Breast epithelium (tissue), 4 donors: Measurements from ENCODE around the gene MEIOSIN. TPM values are rescaled to one million over a fixed set of nuclear protein-coding genes. Genes with fewer than 3 reads are reported as not detected.

ENCODE experiments used
- DNase-seq, 2 donors: peaks; one replicate each; pipeline ENCODE4 v3.0.0-alpha.2; 2019; ENCODE audit warnings: low spot score in 2 of 2
- H3K27ac ChIP-seq, 2 donors: fragments of 200-600 bp; sonication (generic) in 1 of 2; one replicate each; pipeline ENCODE4 v1.5.1; 2016 to 2019; ENCODE audit warnings: mild to moderate bottlenecking in 1 of 2
- H3K27me3 ChIP-seq, 2 donors: fragments of 200-600 bp; sonication (generic) in 1 of 2; one replicate each; pipeline versions ENCODE4 v1.5.1 to v1.6.0; 2017 to 2019; ENCODE audit warnings: control low read depth in 1 of 2, mild to moderate bottlenecking in 1 of 2
- H3K36me3 ChIP-seq: fragments of 200-600 bp; one replicate; pipeline ENCODE4 v1.5.1; 2019
- H3K4me1 ChIP-seq, 2 donors: fragments of 200-600 bp; sonication (generic); one replicate each; pipeline ENCODE4 v1.5.1; 2016 to 2019; ENCODE audit warnings: control low read depth in 1 of 2
- H3K4me3 ChIP-seq, 3 donors: fragments of 200-600 bp; sonication (generic); 1 replicate in 2 of 3; 2 replicates in 1 of 3; pipeline ENCODE4 v1.5.1; 2016 to 2019; ENCODE audit warnings: mild to moderate bottlenecking in 3 of 3, moderate library complexity in 2 of 3
- H3K9me3 ChIP-seq, 2 donors: fragments of 200-600 bp; sonication (generic) in 1 of 2; one replicate each; pipeline ENCODE4 v1.5.1; 2016 to 2019; ENCODE audit warnings: control low read depth in 1 of 2
- POLR2A ChIP-seq: fragments of 450-650 bp; IDR thresholded peaks from one replicate; pipeline ENCODE4 v1.6.1; 2016; ENCODE audit warnings: antibody characterized with exemption, mild to moderate bottlenecking, moderate library complexity
- POLR2AphosphoS5 ChIP-seq, 3 donors: sonication (generic); formaldehyde crosslinking; IDR thresholded peaks; one replicate each; pipeline ENCODE4 v1.6.1; 2017; ENCODE audit warnings: antibody characterized with exemption in 3 of 3
- intact Hi-C: fragments of 100-400 bp; cut with DNase I; formaldehyde crosslinking; loops from one replicate; pipeline ENCODE4 v1.15.1; 2023; ENCODE audit warnings: low total_unique reads
- total RNA-seq, 3 donors: library from RNA; depleted of rRNA; stranded (reverse); fragments of >200 nt; gene quantifications; one replicate each; pipeline ENCODE4 v1.1.0, GENCODE V29; 2016
- TF ChIP-seq, protein P1 (sequence below), 3 donors: fragments of 450-650 bp; IDR thresholded peaks; one replicate each; pipeline ENCODE4 v1.5.1; 2016 to 2017; ENCODE audit warnings: antibody characterized with exemption in 3 of 3, mild to moderate bottlenecking in 3 of 3, moderate library complexity in 3 of 3

Gene MEIOSIN
- total RNA-seq, 3 donors from 2014 or later = not detected

- intact Hi-C loops = no loop called here
- Histone ChIP-seq H3K36me3 (no peaks in the 10 kb centered on the region), H3K4me1 (peaks cover 0 to 5% of the 10 kb centered on the region in 2 donors), H3K4me3 (peak overlapping the region; percentile 71 to 91 (median 85)), H3K27me3 (no peaks in the 10 kb centered on the region), H3K27ac (peak overlapping the region; percentile 71 to 91), H3K9me3 (no peaks in the 10 kb centered on the region)
- no peak for DNase-seq
- TF ChIP-seq POLR2AphosphoS5 (IDR thresholded peaks at IDR 0.05) (no peak), POLR2A (no peak)
- TF ChIP-seq, protein P1, sequence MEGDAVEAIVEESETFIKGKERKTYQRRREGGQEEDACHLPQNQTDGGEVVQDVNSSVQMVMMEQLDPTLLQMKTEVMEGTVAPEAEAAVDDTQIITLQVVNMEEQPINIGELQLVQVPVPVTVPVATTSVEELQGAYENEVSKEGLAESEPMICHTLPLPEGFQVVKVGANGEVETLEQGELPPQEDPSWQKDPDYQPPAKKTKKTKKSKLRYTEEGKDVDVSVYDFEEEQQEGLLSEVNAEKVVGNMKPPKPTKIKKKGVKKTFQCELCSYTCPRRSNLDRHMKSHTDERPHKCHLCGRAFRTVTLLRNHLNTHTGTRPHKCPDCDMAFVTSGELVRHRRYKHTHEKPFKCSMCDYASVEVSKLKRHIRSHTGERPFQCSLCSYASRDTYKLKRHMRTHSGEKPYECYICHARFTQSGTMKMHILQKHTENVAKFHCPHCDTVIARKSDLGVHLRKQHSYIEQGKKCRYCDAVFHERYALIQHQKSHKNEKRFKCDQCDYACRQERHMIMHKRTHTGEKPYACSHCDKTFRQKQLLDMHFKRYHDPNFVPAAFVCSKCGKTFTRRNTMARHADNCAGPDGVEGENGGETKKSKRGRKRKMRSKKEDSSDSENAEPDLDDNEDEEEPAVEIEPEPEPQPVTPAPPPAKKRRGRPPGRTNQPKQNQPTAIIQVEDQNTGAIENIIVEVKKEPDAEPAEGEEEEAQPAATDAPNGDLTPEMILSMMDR (IDR thresholded peaks at IDR 0.05) = no peak
Measured at GRCh38 chr19:45729800-45730290, 3.4 kb upstream of the MEIOSIN start.

DNA sequence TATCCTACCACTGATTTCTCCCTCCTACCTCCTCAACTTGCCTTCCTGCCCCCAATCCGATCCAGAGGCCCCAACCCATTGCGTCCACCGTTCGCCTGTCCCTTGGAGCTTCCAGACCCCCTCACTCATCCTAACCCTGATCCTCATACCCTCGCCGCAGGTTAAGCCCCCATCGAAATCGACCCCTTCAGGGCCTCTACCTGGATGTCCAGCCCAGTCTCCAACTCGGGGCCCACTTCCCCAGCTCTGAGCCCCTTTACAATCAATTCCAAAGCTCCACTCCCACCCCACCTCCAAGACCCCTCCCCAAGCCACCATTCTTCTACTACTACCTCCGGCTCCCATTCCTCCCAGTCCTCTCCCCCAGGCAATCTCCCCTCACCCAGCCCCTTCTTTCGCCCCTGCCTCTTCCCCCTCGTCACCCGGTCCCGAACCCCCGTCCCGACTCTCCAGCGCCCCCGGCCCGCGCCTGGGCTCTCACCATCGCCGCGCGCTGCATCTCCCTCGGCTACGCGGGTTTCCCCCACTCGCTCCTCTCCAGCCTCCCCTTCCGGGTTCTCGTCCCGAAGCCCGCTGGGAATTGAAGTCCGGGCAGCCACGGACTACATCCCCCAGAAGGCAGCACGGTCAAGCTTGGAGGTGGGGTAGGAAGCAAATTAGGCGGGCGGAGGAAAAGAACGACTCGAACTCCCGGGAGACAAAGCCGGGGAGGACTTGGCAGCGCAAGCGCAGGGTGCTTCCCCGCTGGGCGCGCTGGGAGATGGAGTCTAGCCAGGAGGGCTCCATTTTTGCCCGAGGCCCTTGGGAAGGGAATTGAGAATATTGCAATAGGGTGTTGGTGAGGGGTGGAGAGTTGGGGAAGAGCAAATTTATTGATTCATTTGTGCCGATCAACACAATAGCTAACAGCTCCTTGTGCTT, 2.6 kb upstream of the MEIOSIN start, which contains the start of gene FBXO46:
Gene FBXO46, minus strand, starts transcription at position 529 of the 921 bp plus-strand sequence. CDS start 17,401 bp downstream, outside the sequence.
- TF ChIP-seq POLR2AphosphoS5 (IDR thresholded peaks at IDR 0.05) (peak; percentile 93 to 95 (median 94)), POLR2A (peak; percentile 87)
- TF ChIP-seq, protein P1 (IDR thresholded peaks at IDR 0.05) = no peak
- peak within 1 kb of the TSS; percentile 71 to 91 for H3K27ac ChIP-seq
- peak within 1 kb of the TSS; percentile 71 to 91 (median 85) for H3K4me3 ChIP-seq
- peaks cover 0 to 5% of the 10 kb centered on the region in 2 donors for H3K4me1 ChIP-seq
- no peaks in the 10 kb centered on the region for H3K27me3 ChIP-seq
- no peaks in the 10 kb centered on the region for H3K36me3 ChIP-seq
- intact Hi-C loops = no loop called here
- peak; percentile 96 to 97 for DNase-seq
- no peaks in the 10 kb centered on the region for H3K9me3 ChIP-seq

GRCh38 chr19:45739498-45740439, 6.5 kb downstream of the MEIOSIN start:
- DNase-seq = no peak
- Histone ChIP-seq H3K27ac (no peak overlapping the region), H3K4me3 (no peak overlapping the region), H3K36me3 (no peaks in the 10 kb centered on the region), H3K9me3 (no peaks in the 10 kb centered on the region), H3K27me3 (no peaks in the 10 kb centered on the region), H3K4me1 (no peaks in the 10 kb centered on the region)
- TF ChIP-seq POLR2A (no peak), POLR2AphosphoS5 (IDR thresholded peaks at IDR 0.05) (no peak)
- intact Hi-C loops = no loop called here

- TF ChIP-seq POLR2AphosphoS5 (IDR thresholded peaks at IDR 0.05) = no peak
- no peak for TF ChIP-seq POLR2A
- TF ChIP-seq, protein P1 (IDR thresholded peaks at IDR 0.05) = no peak
- Histone ChIP-seq H3K27me3 (no peaks in the 10 kb centered on the region), H3K4me1 (no peaks in the 10 kb centered on the region), H3K4me3 (no peak overlapping the region), H3K9me3 (no peaks in the 10 kb centered on the region), H3K36me3 (no peaks in the 10 kb centered on the region), H3K27ac (no peak overlapping the region)
- DNase-seq = no peak
- intact Hi-C loops = no loop called here
Measured at GRCh38 chr19:45742969-45743368, 9.7 kb downstream of the MEIOSIN start.

DNA sequence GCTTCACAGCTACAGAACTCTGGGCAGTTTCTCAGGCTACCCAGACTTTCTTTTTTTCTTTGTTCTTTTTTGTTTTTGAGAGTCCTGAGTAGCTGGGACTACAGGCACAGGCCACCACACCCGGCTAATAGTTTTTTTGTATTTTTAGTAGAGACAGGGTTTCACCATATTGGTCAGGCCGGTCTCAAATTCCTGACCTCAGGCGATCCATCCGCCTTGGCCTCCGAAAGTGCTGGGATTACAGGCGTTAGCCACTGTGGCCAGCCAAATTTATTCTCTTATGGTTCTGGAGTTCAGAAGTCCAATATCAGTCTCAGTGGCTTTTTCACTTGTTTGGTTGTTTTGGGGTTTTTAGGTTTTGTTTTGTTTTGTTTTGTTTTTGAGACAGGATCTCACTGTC, 12.4 kb downstream of the MEIOSIN start:
- intact Hi-C loops = no loop called here
- TF ChIP-seq, protein P1 (IDR thresholded peaks at IDR 0.05) = no peak
- TF ChIP-seq POLR2AphosphoS5 (IDR thresholded peaks at IDR 0.05) (no peak), POLR2A (no peak)
- no peak overlapping the region for H3K27ac ChIP-seq
- H3K9me3 ChIP-seq = no peaks in the 10 kb centered on the region
- no peak for DNase-seq
- no peak overlapping the region for H3K4me3 ChIP-seq
- no peaks in the 10 kb centered on the region for H3K4me1 ChIP-seq
- no peaks in the 10 kb centered on the region for H3K27me3 ChIP-seq
- H3K36me3 ChIP-seq = no peaks in the 10 kb centered on the region
